ENCODE results near the gene DPM1.

The DPM1 gene

GRCh38 chr20:50957798-50958614, at the start of gene DPM1:
DPM1 (minus strand) TSS chr20:50958532; CDS start chr20:50958523, 9 bp downstream.
- DNase-seq, result peak; percentile 95

GRCh38 chr20:51005214-51005613, 46.9 kb upstream of the DPM1 start:
- DNase-seq, result no peak

GRCh38 chr20:51004781-51005180, 46.4 kb upstream of the DPM1 start:
- no peak for DNase-seq

- DNase-seq, result no peak
These were observed 46.0 kb upstream of the DPM1 start for GRCh38 chr20:51004305-51004727.

GRCh38 chr20:51003753-51004152, 45.4 kb upstream of the DPM1 start:
- no peak for DNase-seq

- no peak for DNase-seq
These were observed 44.3 kb upstream of the DPM1 start for GRCh38 chr20:51002633-51003032.

- no peak for DNase-seq
These were observed 43.3 kb upstream of the DPM1 start for GRCh38 chr20:51001430-51002265.

GRCh38 chr20:50999355-50999754, 41.0 kb upstream of the DPM1 start:
- no peak for DNase-seq

- no peak for DNase-seq
These were observed 38.9 kb upstream of the DPM1 start for GRCh38 chr20:50996901-50997865.

GRCh38 chr20:50995506-50995905, 37.2 kb upstream of the DPM1 start:
- DNase-seq, result no peak

GRCh38 chr20:50993876-50994275, 35.5 kb upstream of the DPM1 start:
- DNase-seq, result no peak

GRCh38 chr20:50992733-50993457, 34.6 kb upstream of the DPM1 start:
- peak; percentile 80 for DNase-seq

GRCh38 chr20:50992336-50992732, 34.0 kb upstream of the DPM1 start:
- no peak for DNase-seq

GRCh38 chr20:50991076-50991475, 32.7 kb upstream of the DPM1 start:
- no peak for DNase-seq

- peak; percentile 88 for DNase-seq
These were observed 29.3 kb upstream of the DPM1 start for GRCh38 chr20:50987493-50988210.

- DNase-seq, result no peak
These were observed 25.0 kb upstream of the DPM1 start for GRCh38 chr20:50983321-50983720.

- peak; percentile 20 for DNase-seq
These were observed 24.0 kb upstream of the DPM1 start for GRCh38 chr20:50982363-50982762.

GRCh38 chr20:50981714-50982048, 23.3 kb upstream of the DPM1 start:
- DNase-seq, result no peak

- peak; percentile 87 for DNase-seq
These were observed 22.8 kb upstream of the DPM1 start for GRCh38 chr20:50980851-50981713.

- no peak for DNase-seq
These were observed 21.8 kb upstream of the DPM1 start for GRCh38 chr20:50980071-50980681.
